GM18511 (cell line): ENCODE results near the gene LHPP.

Source experiments
- ATAC-seq: cut with Tn5 transposase; IDR thresholded peaks from one replicate; pipeline ENCODE4 v1.9.1; 2021; ENCODE audit warnings: mild to moderate bottlenecking, moderate library complexity; ENCODE audit not compliant: unreplicated experiment

LHPP gene

DNA sequence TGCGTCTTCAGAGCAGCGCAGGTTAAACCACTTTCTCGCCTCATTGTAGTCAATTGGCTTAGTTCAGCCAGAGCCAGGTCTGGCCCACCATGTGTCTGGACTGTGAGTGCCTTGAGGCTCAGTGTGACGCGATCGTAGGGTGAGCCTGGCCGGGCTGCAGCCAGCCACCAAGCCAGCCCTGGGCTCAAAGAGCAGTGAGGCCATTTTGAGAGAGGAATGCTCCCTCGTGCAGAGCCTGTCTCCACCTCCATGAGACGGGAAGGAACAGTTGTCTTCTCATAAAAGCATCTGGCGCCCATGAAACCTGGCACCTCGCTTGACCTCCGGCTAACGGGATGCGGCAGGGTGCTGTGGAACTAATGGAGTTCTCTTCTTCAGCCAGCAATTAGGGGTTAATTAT is 34.5 kb downstream of the LHPP start:
- ATAC-seq: no peak

DNA sequence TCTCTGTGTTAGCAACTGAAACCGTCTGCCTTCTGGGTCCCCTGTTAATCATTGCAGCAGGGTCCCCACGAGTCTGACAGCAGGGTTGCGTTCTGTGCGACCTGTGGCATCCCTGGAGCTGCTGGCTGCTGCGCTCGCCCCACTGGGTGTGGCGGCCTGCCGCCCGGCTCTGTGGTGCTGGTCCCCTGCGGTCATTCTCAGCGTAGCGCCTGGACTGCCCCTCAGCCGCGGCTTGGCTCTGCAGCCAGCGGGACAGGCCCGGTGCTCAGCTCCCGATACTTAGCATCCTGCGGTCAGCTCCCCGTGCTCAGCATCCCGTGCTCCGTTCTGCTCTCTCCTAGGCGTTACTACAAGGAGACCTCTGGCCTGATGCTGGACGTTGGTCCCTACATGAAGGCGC is 35.0 kb downstream of the LHPP start:
- no peak for ATAC-seq

DNA sequence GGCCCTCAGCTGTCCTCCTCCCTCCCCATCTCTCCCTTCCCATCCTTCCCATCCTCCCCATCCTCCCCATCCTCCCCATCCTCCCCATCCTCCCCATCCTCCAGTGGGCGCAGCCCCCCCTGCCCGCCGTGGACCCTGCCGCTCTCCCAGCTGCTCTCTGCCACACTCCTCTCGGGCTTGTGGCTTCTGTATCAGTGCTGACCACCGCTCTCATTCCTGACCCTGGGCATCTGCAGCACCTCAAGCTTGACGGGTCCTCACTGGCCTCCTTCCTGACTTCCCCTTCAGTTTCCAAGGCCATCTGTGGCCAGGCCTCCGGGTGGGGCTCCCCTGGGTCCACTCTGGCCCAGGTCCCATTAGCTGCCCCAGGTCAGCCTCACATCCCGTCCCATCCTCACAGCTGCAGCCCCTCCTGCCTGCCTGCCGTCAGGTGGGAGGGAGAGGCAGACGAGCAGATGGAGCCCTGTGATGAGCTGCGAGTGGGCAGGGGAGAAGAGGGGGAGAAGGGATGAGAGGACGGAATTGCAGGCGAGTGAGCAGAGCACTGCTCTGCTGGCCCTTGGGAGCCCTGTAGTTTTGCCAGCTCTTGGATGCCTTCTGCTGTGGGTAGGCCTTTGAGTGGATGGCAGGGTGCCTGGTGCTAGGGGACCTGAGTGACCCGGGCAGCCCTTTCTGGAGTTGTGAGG is 35.7 kb downstream of the LHPP start:
- ATAC-seq: no peak

GRCh38 chr10:124498056-124498455 is 36.4 kb downstream of the LHPP start:
- no peak for ATAC-seq

- no peak for ATAC-seq
Observed at GRCh38 chr10:124500757-124501156, 39.1 kb downstream of the LHPP start.

DNA sequence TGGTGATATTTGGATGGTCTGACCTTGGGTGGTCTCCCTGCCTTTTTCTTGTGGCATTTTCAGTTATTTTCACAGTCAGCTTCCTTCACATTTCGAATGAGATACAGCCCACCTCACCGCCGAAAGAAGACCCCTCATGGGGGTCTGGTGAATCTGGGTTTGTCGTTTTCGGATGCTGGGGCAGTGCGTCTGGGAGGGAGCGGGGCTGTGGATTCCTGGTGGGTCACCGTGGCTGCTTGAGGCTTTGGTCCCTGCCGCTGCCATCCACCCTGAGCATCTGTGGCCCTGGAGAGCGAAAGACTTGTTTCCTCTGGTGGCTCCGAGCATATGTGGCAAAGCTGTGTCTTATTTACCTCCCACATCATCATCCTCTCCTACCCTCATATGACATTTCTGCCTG is 43.1 kb downstream of the LHPP start:
- no peak for ATAC-seq

- no peak for ATAC-seq
Observed at GRCh38 chr10:124505279-124505678, 43.7 kb downstream of the LHPP start.

DNA sequence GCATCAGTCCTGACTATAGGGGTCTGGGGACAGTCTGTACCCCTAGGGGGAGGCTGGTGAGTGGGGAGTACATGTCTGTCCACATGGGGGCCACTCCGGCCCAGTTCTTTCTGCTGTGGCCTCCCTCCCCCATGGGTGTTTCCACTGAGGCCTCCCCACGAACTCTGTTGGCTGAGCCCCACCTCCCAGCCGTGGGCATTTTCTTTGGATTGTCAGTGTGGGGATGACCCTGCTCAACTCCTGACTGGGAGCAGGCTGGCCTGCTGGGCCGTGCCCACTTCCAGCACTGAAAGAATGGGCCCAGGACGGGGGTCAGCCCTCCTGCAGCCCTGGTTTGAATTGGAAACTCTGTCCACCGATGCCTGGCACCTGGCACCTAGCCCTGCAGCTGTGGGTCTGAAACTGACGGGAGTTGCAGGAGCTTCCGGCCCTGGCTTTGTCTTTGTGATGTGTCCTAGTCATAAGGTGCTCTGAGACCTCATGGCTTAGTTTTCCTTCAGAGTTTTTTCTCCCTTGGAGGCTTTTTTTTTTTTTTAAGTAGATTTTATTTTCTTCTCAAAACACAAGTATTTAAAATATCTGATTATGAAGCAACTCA is 46.5 kb downstream of the LHPP start:
- no peak for ATAC-seq

DNA sequence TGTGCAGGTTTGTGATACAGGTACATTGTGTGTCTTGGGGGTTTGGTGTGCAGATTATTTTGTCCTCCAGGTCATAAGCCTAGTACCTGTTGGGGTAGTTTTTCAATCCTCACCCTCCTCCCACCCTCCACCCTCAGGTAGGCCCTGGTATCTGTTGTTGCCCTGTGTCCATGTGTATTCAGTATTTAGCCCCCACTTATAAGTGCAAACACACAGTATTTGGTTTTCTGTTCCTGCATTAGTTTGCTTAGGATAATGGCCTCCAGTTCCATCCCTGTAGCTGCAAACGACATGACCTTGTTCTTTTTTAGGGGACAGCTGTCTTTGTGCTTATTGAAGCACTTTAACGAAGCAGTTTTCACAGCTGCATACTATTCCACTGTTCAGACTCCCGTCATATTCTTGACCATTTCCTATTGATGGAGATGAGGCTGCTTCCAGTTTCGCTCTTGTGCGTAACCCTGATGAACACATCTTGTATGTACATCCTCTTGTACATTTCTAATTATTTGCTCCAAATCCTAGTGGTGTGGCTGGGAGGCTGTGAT is 47.4 kb downstream of the LHPP start:
- no peak for ATAC-seq

DNA sequence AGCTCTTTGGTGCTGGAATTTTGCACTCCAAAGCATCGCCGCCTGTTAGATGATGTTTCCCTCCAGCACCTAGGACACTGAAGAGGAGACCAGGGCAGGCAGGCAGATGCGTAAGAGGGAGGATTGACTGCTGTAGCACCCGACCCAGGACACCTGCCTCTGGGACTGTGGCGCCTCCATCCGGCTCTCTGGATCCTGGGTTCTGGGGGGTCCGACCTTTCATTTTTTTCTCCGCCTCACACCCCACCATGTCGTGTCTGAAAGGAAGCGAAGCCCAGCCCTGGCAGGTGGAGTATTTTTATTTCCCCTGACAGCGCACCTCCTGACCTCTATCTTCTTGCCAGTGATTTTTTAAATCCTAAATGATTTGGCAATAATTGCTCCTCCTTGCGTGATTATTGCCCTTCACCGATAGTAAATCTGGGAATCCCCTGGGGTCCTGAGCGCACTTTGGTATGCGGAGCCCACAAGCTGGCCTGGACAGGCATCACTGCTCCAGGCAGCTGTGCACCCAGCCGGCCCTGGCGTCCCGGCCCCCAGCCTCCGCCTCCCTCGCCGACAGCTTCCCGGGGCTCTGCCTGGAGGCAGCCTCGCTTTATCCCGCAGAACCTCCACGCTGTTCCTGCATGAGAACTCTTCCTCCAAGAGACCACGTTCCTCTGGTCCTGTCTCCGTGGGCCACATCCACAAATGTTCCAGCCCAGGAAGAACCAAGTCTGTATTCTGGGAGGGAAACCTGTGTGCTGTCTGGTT is 48.4 kb downstream of the LHPP start:
- no peak for ATAC-seq

DNA sequence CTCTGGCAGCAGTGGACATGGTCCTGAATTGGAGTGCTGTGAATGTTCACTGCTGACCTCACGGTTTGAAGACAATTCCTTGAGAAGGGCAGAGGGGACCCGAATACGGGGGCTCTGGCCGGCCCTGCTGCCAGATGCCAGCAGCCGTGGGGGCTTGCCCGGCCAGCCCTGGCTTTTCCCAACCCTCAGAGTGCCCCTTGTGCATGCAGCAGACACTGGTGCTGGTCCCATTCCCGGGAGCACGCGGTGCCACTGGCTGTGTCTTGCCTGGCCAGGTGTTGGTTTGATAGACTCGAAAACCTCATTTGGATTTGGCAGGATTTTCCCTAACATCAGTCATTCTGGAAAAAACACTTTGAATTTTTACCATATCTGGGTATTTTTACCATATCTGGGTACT is 49.1 kb downstream of the LHPP start:
- ATAC-seq: no peak

- no peak for ATAC-seq
Observed at GRCh38 chr10:124511205-124512039, 49.8 kb downstream of the LHPP start.

DNA sequence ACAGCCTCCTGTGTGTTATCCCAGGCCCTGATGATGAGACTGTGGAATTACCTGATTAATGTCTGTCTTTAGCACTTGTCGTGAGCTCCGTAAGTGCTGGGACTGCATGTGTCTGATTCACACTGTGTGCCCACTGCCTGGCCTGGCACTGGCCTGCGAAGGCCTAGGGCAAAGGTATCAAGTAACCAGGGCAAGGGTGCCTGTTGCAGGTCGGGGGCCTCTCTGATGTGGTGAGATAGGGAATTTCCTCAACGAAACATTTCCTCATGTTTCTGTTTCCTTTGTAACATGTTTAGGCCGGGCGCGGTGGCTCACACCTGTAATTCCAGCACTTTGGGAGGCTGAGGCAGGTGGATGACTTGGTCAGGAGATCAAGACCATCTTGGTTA is 50.4 kb downstream of the LHPP start:
- no peak for ATAC-seq

GRCh38 chr10:124512600-124512999 is 51.0 kb downstream of the LHPP start:
- no peak for ATAC-seq

DNA sequence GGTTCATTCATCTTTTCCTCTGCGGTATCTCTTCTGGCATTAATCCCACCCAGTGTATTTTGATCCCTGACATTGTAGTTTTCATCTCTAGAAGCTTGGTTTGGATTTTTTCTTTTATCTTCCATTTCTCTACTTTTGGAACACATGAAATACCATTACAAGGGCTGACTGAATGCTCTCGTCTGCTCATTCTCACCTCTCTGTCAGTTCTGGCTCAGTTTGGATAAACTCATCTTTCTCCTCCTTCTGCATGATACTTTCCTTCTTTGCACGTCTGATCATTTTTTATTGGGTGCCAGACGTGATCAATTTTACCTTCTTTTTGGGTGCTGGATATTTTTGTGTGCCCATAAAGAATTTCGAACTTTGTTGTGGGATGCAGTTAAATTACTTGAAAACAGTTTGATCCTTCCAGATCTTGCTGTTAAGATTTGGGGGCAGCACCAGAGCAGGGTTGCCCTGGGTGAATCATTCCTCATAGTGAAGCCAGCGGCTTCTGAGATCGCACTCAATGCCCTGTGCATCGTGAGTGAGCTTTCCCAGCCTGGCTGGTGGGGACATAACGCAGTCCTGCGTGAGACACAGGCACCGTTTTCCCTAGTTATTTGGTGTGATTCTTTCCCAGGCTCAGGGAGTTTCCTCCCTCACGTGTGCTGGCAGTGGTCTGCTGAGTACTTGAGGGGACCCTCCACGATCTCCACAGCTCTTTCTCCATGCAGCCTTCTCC is 53.8 kb downstream of the LHPP start:
- ATAC-seq: no peak

DNA sequence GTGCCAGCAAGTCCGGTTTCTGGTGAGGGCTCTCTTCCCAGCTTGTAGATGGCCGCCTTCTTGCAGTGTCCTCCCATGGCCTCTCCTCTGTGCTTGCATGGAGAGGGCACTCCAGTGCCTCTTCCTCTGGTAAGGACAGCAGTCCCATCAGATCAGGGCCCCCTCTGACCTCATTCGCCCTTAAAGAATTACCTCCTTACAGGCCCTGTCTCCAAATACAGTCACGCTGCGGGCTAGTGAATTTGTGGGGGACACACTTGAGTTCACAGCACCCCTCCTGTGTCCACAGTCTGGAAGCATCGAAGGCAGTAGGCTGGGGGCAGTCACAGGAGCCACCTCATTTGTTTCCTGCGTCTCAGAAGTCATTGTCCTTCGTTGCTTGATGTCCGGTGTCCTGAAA is 54.6 kb downstream of the LHPP start:
- no peak for ATAC-seq

DNA sequence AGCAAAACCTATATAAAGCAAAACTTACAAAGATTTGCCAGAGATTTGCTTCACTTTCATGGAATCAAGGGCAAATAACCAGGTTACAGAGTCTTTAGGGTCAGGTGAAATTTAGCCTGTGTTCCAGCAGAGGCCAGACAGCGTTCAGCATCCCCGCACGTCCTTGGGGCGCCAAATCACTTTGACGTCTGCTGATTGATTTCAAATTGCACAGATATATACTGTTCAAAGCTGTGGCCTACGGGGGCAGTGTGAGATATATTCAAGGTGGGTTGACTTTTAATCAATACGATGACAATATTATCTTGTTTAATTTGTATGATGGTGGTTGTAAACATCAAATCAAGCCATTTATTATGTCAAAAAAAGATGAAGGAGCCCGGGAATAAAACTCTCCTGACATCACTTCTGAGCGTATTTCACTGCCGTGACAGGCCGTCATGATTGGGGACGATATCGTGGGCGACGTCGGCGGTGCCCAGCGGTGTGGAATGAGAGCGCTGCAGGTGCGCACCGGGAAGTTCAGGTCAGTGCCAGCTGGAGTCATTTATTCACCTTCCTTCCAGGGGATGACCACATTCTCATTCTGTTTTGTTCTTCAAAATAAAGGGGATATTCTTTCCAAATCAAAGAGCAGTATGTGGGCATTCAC is 55.2 kb downstream of the LHPP start:
- ATAC-seq: no peak

- ATAC-seq: no peak
Observed at GRCh38 chr10:124517461-124517860, 55.8 kb downstream of the LHPP start.

DNA sequence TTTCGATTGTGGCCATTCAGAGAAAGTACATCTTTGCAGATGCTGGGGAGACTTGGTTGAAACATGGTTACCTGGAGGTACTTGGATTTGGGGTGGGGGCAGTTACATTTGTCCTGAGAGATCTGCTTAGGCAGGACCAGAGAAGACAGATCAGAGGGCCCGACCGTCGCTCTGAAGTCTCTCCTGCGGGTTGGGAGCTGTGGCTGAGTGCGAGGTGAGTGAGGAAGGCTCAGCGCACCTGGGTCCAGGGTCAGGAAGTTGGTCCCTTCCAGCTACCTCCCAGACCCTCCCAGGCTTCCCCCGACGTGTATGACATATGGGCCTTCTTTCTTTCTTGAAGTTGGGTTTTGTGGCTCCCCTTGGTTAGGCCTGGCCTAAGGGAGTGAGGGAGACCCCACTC is 56.3 kb downstream of the LHPP start:
- no peak for ATAC-seq

DNA sequence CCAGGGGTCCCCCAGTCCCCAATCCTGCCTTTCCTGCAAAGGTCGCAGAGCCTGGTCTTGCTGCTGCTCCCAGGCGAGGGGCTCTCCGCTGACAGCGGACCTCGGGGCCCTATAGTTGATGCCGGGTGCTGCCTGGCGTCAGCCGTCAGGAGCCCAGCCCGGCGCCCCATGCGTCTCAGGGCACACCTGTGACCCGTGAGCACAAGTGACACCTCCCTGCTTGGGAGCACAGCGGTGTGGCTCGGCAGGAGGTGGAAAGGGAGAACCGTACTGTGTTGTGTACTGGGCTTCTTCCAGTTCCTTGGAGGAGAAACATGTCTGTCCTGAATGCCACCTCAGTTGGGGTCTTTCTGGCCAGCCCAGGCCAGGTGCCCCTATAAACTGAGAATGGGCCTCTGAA is 56.7 kb downstream of the LHPP start:
- no peak for ATAC-seq
